ENCODE data around the gene HOTAIR.

The HOTAIR gene

DNA sequence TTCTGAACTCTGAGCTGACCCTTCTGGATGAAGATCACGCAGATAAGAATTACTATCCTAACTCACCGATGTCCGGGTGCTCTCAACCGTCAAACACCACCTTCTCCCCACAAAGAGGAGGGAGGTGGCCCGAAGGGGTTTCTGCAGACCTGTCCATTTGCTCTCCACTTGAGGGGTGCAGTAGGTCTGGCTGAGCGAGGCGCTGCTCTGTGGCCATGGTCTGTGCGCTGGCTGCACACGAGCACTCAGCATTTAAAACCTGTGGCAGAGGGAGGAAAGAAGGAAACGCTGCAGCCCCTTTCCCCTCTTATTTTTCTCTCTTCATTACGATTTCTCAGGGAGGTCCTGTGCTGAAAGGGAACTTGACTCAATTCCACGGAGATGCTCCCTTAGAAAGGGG, 37.7 kb downstream of the HOTAIR start:
- in situ Hi-C loops (cut with MboI; ENCODE audit: low sequenced_read_pairs) = no loop called here

DNA sequence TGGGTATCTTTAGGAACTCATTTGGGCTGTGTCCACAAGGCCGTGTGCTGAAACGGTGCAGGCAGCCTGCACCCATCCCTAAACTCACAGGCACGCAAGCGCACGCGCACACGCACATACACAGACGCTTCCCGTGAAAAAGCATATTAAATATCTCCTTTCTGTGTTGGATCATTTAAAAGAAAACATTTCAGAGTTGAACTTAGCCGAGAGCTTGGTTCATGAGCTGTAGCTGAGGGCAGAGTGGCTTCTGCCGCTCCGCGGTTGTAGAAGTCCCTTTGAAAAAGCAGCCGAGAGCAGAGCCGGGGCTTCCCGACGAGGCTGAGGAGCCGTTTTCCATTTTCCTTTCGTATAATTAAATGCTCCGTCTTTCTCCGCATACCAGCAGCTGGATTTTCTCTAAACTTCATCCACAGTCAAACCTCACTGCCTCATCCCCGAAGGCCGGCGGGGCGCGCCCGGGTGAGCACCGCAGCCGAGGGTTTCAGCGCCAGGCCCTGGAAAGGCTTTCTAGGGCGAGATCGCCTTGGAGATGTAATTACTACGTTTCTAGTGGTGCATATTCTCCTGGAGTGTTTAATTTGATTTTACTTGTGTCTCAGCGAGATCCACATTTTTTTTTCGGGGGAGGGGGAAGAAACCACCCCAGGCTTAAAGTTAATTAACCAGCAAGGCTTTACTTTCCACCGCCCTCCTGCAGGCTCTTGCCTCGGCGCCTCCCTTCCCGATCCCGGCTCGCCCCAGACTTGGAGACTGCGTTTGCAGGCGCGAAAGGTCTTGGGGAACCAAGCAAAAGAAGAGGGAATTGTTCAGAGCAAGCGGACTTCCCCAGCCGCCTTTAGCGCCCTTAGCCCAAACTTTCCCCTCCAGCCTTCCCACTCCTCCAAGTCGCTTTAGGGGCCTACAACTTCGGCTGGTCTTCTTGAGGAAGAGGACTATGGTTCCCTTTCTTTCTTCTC, 39.1 kb downstream of the HOTAIR start:
- in situ Hi-C loops (cut with MboI; ENCODE audit: low sequenced_read_pairs) = no loop called here

DNA sequence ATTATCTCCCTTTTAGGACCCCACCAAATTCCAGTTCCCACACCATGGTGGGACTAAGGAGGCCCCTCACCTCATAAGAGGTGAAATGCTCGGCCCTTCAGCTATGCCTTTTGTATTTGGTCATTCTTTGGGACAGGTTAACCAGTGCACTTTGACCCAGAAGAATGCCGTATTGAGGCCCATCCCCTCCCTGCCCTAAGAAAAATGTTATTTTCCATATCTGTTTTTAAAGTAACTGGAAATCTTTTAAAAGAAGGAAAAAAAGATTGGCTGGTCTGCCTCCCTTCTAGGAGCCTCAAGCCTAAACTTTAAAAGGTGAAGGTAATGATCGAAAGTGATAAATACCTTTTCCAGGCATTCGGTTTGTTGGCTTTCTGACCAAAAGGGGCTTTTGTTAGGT, 41.8 kb downstream of the HOTAIR start:
- in situ Hi-C loops (cut with MboI; ENCODE audit: low sequenced_read_pairs) = no loop called here

DNA sequence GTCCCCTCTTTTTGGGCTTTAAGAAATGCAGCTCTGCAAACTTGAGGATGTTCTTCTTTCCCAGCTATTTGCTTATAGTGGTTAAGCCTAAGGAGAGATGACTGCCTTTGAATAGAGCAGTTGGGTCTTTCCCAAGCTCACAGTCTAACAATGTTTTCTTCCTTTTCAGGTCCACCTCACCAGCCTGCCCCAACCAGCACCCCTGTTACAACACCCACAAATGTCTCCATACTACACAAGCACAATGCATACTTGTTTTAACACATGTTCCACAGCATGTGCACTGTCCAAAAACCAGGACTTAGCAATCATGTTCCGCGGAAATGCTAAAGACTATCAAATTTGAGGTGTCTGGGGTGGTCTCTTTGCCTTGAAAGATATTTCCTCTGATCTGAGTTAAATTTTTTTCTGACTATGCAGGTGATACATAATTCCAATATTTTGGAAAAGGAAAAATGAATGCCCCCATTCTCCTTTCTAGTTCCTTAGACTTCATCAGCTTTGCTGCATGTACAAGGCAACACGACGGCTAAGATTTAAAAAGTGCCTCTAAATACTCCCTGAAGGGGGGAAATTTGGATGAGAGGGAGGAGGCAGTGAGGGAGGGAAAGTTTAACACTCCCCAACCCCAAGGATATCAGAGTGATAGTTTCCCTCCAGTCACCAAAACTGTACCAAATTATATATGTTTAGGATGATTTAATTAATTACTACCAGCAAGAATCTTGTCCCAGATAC, 42.7 kb downstream of the HOTAIR start:
- in situ Hi-C loops (cut with MboI; ENCODE audit: low sequenced_read_pairs) = no loop called here

DNA sequence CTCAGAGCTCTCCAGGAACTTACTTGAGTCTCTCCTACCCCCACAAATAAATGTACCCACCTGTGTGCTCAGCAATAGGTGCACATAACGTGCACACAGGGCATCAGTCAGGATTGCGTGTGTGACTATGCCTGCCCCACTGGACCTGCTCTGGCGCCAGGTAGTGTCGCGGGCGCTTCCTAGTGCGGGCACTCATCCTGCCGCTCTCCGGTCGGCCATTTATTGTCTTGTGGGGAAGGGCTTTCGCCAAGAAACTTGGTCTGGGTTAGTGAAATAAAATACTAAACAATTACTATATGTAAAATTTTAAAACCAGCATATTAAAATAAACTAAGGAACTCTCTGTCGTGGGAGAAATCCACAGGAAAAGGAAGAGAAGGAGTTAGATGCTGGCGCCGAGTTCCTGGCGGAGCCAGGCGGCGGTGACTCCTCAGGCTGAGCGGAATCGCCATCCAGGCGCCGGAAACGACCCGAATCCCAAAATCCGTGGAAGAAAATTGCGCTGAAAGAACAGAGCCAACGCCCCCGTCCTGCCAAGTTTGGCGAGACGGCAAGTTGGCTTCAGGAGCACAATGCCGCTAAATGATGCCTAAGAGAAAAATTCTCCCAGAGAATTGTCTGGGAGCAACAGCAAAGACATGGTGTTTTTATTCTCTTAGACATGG, 44.0 kb downstream of the HOTAIR start:
- in situ Hi-C loops (cut with MboI; ENCODE audit: low sequenced_read_pairs) = no loop called here

DNA sequence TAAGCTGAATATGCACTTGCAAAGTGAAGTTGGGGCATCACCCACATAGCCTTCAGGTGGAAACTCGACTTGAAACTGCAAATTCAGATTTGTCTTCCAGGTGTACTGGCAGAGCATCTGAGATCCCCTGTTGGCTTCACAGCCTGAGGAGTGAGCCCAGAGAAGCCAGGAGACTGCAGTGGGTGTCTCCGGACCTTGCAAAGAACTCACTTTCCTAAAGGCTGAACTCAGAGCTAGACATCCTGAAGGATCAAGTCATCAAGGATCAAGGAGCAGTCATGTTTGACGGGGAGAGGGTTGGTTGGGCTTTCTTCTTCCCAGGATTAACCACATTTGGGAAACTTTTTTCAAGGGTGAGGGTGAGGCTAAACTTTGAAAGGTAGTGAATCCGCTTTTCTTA, 45.2 kb downstream of the HOTAIR start:
- in situ Hi-C loops (cut with MboI; ENCODE audit: low sequenced_read_pairs) = no loop called here

DNA sequence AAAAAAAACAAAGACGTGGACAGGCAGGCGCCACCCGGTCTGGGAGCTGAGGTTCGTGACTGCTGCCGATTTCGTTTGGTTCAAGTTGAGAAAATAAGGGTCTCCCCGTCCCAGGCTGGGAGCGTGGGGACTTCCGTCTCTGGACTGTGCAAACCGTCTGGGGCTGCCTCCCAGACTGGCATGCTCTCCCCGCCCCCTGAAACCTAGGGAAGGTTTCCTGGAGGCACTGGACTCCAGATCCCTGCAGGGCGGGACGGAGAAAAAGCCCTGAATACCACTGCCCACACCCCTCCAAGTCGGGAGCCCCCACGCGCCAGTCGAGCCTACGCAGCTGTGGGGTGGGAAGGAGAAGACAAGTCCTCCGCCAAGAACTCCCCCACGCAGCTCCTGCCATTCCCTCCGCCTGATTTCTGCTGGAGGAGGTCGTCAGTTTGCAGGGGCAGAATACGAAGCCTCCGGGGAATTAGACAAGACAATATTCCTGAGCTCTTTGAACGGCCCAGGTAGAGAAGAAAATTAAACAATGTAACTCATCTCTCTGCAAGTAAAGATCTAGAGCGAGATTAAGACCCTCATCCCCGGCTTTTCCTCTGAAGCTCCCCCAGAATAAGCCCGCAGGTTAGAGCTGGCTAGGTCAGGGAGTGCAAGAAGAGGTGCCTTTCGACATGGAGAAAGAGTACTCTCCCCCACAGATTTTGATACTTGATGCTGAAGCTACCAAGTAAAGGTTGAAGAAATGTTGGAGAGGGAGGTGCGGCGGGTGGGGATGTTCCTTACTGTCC, 46.5 kb downstream of the HOTAIR start:
- in situ Hi-C loops (cut with MboI; ENCODE audit: low sequenced_read_pairs) = no loop called here

DNA sequence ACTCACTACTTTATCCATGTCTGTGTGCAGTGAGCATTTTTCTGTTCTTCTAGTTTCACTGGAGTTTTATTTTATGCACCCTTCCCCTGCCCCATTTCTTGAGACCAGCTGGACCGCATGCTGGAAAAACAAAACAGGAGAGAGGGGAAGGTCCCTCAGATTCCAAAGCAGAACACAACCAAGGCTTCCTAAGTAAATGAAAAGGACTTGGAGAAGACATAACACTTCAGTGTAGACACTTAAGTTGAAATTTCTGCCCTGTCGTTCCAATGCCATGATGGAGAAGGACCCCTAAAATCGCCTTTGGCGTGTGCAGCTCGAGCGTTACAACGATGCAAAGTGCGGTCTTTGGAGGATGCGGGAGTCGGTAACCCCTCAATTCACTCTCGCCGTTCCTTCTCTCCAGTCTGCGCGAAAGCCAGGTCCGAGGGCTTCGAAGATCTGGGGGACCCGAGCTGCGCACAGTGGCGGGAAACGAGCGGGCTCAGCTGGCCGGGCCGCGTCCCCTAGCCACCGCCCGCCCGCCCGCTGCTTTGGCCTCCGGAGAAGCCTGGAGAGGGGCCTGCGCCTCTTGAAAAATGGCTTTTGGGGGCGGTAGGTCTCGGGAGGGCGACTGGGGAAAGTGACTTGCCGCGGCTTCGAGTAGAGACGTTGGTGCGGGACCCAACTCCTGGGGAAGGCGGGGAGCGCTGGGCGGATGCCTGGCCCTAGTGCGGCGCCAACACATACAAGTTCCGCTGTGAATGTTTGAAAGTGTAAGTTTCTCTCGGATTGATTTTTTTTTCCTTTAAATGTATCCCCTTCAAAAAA, 47.3 kb downstream of the HOTAIR start:
- in situ Hi-C loops (cut with MboI; ENCODE audit: low sequenced_read_pairs) = no loop called here

DNA sequence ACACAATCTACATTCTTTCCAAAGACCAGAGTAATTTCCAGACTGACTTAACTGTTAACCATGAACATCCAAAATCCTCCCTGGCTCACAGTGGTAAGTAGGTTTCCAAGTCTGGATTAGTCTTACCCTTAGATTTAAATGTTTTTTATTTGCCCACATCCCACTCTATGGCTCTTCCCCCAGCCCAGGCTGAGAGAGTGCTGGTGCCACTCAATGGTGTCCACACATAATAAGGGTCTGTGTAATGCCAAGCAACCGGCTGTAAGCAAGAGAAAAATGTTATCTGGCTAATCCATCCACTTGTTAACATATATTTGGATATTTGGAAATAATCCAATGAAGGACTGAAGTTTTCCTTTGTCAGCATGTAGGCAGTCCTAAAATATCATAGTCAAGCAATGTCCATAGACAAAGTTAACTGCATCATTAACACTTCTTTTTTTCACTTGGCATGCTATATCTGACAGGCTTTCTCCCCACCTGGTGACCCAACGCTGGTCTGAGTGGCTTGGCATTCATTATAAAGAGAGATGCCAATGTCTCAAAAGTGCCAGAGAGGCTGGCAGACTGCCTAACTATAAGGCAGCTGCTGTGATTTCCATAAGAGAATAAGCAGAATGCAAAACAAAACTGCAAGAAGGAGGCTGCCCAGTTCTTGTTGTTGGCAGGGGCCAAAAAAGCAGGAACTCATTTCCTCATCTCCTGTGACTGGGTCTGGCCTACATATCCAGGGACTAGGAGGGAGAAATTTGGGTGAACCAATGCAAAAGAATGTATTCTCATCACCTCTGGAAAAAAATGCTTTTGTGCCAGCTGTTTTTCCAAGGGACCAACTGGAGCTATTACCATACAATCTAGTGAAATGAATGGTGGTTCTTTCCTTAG, 50.0 kb downstream of the HOTAIR start:
- in situ Hi-C loops (cut with MboI; ENCODE audit: low sequenced_read_pairs) = no loop called here

DNA sequence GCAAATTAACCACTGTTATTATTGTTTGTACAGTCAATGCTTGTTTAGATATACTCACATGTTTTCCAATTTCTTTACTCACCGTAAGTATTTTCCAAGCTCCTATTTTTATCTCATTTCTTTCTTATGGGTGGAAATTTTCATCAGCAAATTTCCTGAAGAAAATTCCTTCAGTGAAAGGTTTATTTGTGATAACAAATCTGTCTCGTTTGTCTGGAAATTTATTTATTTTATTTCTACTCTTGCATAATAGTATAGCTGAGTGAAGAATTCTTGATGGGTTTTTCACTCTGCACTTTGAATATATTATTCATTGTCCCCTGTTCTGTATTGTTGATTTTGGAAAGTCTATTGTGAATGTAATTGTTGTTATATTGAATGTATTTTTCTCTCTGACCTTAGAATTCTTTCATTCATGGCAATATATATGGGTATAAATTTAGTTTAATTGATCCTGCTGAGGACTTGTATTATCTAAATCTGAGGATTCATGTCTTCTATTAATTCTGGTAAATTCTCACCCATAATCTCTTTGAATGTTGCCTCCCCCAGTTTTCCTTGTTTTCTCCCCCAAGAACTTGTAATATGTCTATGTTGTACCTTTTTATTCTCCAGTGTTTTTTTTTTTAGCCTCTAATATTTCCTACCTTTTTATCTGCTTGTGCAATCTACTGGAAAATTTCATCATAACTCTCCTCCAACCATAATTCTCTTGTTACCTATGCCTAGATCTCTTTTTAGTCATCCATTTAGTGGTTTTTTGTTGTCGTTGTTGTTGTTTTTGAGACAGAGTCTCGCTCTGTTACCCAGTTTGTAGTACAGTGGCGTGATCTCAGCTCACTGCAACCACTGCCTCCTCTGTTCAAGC, 57.7 kb downstream of the HOTAIR start:
- in situ Hi-C loops (cut with MboI; ENCODE audit: low sequenced_read_pairs) = no loop called here
